GM12878 (cell line): ENCODE data around the gene C19orf47. TPM values are rescaled to one million over a fixed set of nuclear protein-coding genes. Genes with fewer than 3 reads are reported as not detected.

Experiments used
- ATAC-seq: fragments of 200-7000 bp; cut with Tn5 transposase; 3 replicates; pipeline ENCODE4 v1.9.1; 2020; ENCODE audit warnings: mild to moderate bottlenecking, moderate library complexity
- BruUV-seq: library from RNA; stranded (reverse); fragments of 400-500 nt; replicated peaks from 2 replicates; lab custom pipeline; 2021; lab: Mats Ljungman, UMichigan
- CTCF ChIA-PET: fragments of 300-600 bp; sonication (Branson Sonifier 250); formaldehyde crosslinking; extraction: SDS; loops from one replicate; lab custom pipeline; 2021; ENCODE audit warnings: inconsistent platforms; lab: Yijun Ruan, JAX
- POLR2A ChIA-PET: fragments of 350-600 bp; formaldehyde crosslinking; extraction: SDS; loops from one replicate; lab custom pipeline; 2021; ENCODE audit warnings: inconsistent platforms; lab: Charles Lee
- RAD21 ChIA-PET: fragments of 300-600 bp; sonication (Branson Sonifier 250); formaldehyde crosslinking; loops from one replicate; lab custom pipeline; 2023; ENCODE audit warnings: antibody characterized with exemption; ENCODE audit not compliant: unreplicated experiment; lab: Charles Lee
- SMC1A ChIA-PET: fragments of 300-600 bp; sonication (Branson Sonifier 250); formaldehyde crosslinking; loops from one replicate; lab custom pipeline; 2023; ENCODE audit not compliant: unreplicated experiment, uncharacterized antibody; lab: Charles Lee
- DNase-seq: peaks from one replicate; pipeline ENCODE4 v3.0.0-alpha.2; 2011; ENCODE audit warnings: low read depth, low spot score
- FAIRE-seq: peaks from 3 replicates; lab custom pipeline; 2011; peaks lifted over from hg19 to GRCh38; lab: Jason Lieb, UNC
- H2AFZ ChIP-seq: 2 replicates; pipeline ENCODE4 v1.6.0; 2011; ENCODE audit warnings: low read depth, low read length, control low read depth; ENCODE audit not compliant: control insufficient read depth
- H3K27ac ChIP-seq: 2 replicates; pipeline ENCODE4 v1.5.1; 2011; ENCODE audit warnings: control low read depth; ENCODE audit not compliant: control insufficient read depth, insufficient read depth
- H3K27me3 ChIP-seq, 2 experiments: replicated peaks in 1 of 2; 2 replicates each; pipeline versions ENCODE4 v1.6.0 to v1.6.1; 2011; ENCODE audit warnings: low read length in 1 of 2; ENCODE audit not compliant: control insufficient read depth in 2 of 2, insufficient read depth in 2 of 2
- H3K36me3 ChIP-seq, 2 experiments: 2 replicates each; pipeline ENCODE4 v1.5.1; 2011; ENCODE audit warnings: low read length in 1 of 2; ENCODE audit not compliant: control insufficient read depth in 2 of 2, insufficient read depth in 2 of 2
- H3K4me1 ChIP-seq: 2 replicates; pipeline ENCODE4 v1.6.1; 2011; ENCODE audit warnings: mild to moderate bottlenecking, low read length, moderate library complexity, mixed read lengths; ENCODE audit not compliant: control insufficient read depth, insufficient read depth
- H3K4me2 ChIP-seq: 2 replicates; pipeline ENCODE4 v1.6.0; 2011; ENCODE audit warnings: control low read depth; ENCODE audit not compliant: control insufficient read depth, insufficient read depth
- H3K4me3 ChIP-seq: fragments of 200-600 bp; sonication (generic); 2 replicates; pipeline ENCODE4 v1.5.1; 2016
- H3K79me2 ChIP-seq: 2 replicates; pipeline ENCODE4 v1.6.0; 2011; ENCODE audit warnings: low read length; ENCODE audit not compliant: control insufficient read depth, insufficient read depth
- H3K9ac ChIP-seq: 2 replicates; pipeline ENCODE4 v1.8.0; 2011; ENCODE audit warnings: low read length, control low read depth, mixed read lengths; ENCODE audit not compliant: control insufficient read depth, insufficient read depth
- H3K9me3 ChIP-seq: replicated peaks from 3 replicates; pipeline ENCODE4 v1.5.1; 2011; ENCODE audit warnings: mild to moderate bottlenecking, low read length; ENCODE audit not compliant: control insufficient read depth, insufficient read depth
- H4K20me1 ChIP-seq: 2 replicates; pipeline ENCODE4 v1.6.0; 2011; ENCODE audit not compliant: control insufficient read depth, insufficient read depth
- CEBPB ChIP-seq, 2 experiments: fragments of 150-350 bp in 1 of 2; IDR thresholded peaks; 2 replicates each; pipeline ENCODE4 v1.6.1; 2012 to 2014; ENCODE audit warnings: low read depth in 2 of 2, low read length in 2 of 2, borderline replicate concordance in 1 of 2, inconsistent platforms in 1 of 2
- CREB1 ChIP-seq: IDR thresholded peaks from 2 replicates; pipeline ENCODE4 v1.6.1; 2012; ENCODE audit warnings: low read depth, mild to moderate bottlenecking, inconsistent platforms
- FOS ChIP-seq: IDR thresholded peaks from 3 replicates; pipeline ENCODE4 v1.6.1; 2011; ENCODE audit warnings: borderline replicate concordance; ENCODE audit not compliant: insufficient read length; ENCODE audit errors: extremely low read depth
- MEF2A ChIP-seq: IDR thresholded peaks from 2 replicates; pipeline ENCODE4 v1.6.1; 2011; ENCODE audit warnings: low read depth, mild to moderate bottlenecking, low read length, moderate library complexity; ENCODE audit not compliant: insufficient read depth
- NFXL1 ChIP-seq: fragments of 450-650 bp; IDR thresholded peaks from 2 replicates; pipeline ENCODE4 v1.6.1; 2017; ENCODE audit warnings: antibody characterized with exemption, mild to moderate bottlenecking, borderline replicate concordance
- NFYB ChIP-seq: IDR thresholded peaks from 2 replicates; pipeline ENCODE4 v1.6.1; 2011; ENCODE audit warnings: low read depth, mild to moderate bottlenecking, low read length, improper control_type of control experiment, moderate library complexity; ENCODE audit not compliant: insufficient read depth
- NR2F1 ChIP-seq: fragments of 450-650 bp; conservative IDR thresholded peaks from 2 replicates; pipeline ENCODE4 v1.6.1; 2017; ENCODE audit warnings: mild to moderate bottlenecking
- RFX5 ChIP-seq: IDR thresholded peaks from 2 replicates; pipeline ENCODE4 v1.6.1; 2011; ENCODE audit warnings: low read depth, low read length, improper control_type of control experiment
- RUNX3 ChIP-seq: IDR thresholded peaks from 2 replicates; pipeline ENCODE4 v1.6.1; 2012; ENCODE audit warnings: low read length, inconsistent platforms
- TCF12 ChIP-seq: IDR thresholded peaks from 2 replicates; pipeline ENCODE4 v1.6.1; 2011; ENCODE audit warnings: low read depth, mild to moderate bottlenecking, low read length
- WGBS: methylation state at CpG from one replicate; pipeline ENCODE4 v1.1.6; 2016; ENCODE audit warnings: low lambda C conversion rate; ENCODE audit not compliant: insufficient replicate concordance, insufficient coverage; ENCODE audit errors: missing lambda C conversion rate; 5-methylcytosine and 5-hydroxymethylcytosine counted together
- in situ Hi-C: fragments of 300-500 bp; cut with MboI; formaldehyde crosslinking; loops from 9 replicates; pipeline ENCODE4 v1.14.3; 2018; ENCODE audit warnings: mixed read lengths
- intact Hi-C: fragments of 100-400 bp; cut with micrococcal nuclease; formaldehyde crosslinking; loops from one replicate; pipeline ENCODE4 v1.14.2; 2022; ENCODE audit not compliant: unreplicated experiment
- polyA plus RNA-seq, 11 experiments: library from polyadenylated mRNA; depleted of rRNA in 4 of 11; unstranded in 6 of 11; stranded (reverse) in 5 of 11; fragments of >200 nt; fragmentation: Nextera tagmentation in 4 of 11; fragmentation: Illumina TruSeq in 1 of 11; extraction: Ambion mirVana in 4 of 11; extraction: Trizol in 1 of 11; gene quantifications; 1 replicate in 1 of 11; 2 replicates in 10 of 11; pipeline versions ENCODE4 v1.2.1 to v1.2.3, GENCODE V29; 2011 to 2016; ENCODE audit warnings: inconsistent platforms in 2 of 11, missing spikeins in 2 of 11, low read depth in 1 of 11
- total RNA-seq, 4 experiments: library from RNA; depleted of rRNA in 3 of 4; stranded (reverse); fragments of >200 nt in 3 of 4; fragmentation: Illumina TruSeq in 1 of 4; extraction: Trizol in 1 of 4; gene quantifications; 2 replicates each; pipeline versions ENCODE4 v1.2.1 to v1.2.3, GENCODE V29; 2013 to 2021
- TF ChIP-seq, protein P1 (sequence below): fragments of 450-650 bp; IDR thresholded peaks from 2 replicates; pipeline ENCODE4 v1.6.1; 2016; ENCODE audit warnings: mild to moderate bottlenecking, moderate library complexity, borderline replicate concordance
- TF ChIP-seq, protein P2 (sequence below): fragments of 150-350 bp; IDR thresholded peaks from 2 replicates; pipeline ENCODE4 v1.6.1; 2016; ENCODE audit warnings: low read depth, low read length
- TF ChIP-seq, protein P3 (sequence below): IDR thresholded peaks from 2 replicates; pipeline ENCODE4 v1.6.1; 2011; ENCODE audit warnings: low read depth, low read length, improper control_type of control experiment, borderline replicate concordance

C19orf47 gene
- total and polyA plus RNA-seq, 10 of the 15 experiments (the other 5 are each of a cell fraction or from before 2014, with no cell fraction given): 0.11 to 29.1 (median 20.2) TPM

DNA sequence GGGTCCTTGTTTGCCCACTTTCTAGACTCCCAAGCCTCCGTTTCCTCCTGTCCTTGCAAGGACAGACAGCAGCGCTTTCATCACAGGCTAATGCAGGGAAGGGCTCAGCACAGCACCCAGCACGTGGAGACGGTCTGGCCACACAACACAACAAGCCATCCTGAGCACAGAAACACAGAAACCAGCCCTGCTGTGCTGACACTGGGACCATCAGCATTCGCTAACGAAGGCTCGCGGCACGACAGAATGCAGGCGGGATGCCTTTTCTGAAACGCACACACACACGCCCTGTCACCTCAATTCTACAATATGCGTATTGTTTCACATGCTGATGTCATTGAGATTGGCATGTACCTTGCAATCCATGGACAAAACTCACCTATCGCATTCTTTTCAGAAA is 75.9 kb downstream of the C19orf47 start:
- Histone ChIP-seq H3K4me2 (no peak overlapping the region), H3K9me3 (no peaks in the 10 kb centered on the region), H3K27me3 (no peaks in the 10 kb centered on the region), H2AFZ (no peak overlapping the region), H3K36me3 (peaks cover 9 to 13% of the 10 kb centered on the region in 2 experiments; a peak in 3 of 4 replicates), H3K27ac (no peak overlapping the region), H4K20me1 (peaks cover 3% of the 10 kb centered on the region; the same call in 1 of the 2 replicates), H3K4me1 (peaks cover 26% of the 10 kb centered on the region), H3K9ac (no peak overlapping the region), H3K4me3 (no peak overlapping the region), H3K79me2 (peaks cover 68% of the 10 kb centered on the region)
- ChIA-PET RAD21 (no interaction called here), POLR2A (no interaction called here), CTCF (no interaction called here), SMC1A (interaction anchor here (1.2 kb wide), 1 partner anchor 63 kb away, joined by 3 read pairs; no protein-coding TSS in a partner anchor)
- no peak for ATAC-seq
- BruUV-seq: no TSS peak
- no peak for FAIRE-seq
- in situ Hi-C loops (no loop called here), intact Hi-C loops (no loop called here)
- DNase-seq: no peak
- 98% methylated on average over 14 of the region's 14 CpGs for WGBS
- TF ChIP-seq MEF2A (no peak), NR2F1 (no peak), NFYB (no peak), RUNX3 (no peak), RFX5 (no peak), CREB1 (no peak), TCF12 (no peak), CEBPB (IDR thresholded peaks at IDR 0.05; ENCODE audit: borderline replicate concordance in 1 of 2, low read depth in 2 of 2, low read length in 2 of 2) (no peak), FOS (no peak), NFXL1 (no peak)
- TF ChIP-seq, protein P1, sequence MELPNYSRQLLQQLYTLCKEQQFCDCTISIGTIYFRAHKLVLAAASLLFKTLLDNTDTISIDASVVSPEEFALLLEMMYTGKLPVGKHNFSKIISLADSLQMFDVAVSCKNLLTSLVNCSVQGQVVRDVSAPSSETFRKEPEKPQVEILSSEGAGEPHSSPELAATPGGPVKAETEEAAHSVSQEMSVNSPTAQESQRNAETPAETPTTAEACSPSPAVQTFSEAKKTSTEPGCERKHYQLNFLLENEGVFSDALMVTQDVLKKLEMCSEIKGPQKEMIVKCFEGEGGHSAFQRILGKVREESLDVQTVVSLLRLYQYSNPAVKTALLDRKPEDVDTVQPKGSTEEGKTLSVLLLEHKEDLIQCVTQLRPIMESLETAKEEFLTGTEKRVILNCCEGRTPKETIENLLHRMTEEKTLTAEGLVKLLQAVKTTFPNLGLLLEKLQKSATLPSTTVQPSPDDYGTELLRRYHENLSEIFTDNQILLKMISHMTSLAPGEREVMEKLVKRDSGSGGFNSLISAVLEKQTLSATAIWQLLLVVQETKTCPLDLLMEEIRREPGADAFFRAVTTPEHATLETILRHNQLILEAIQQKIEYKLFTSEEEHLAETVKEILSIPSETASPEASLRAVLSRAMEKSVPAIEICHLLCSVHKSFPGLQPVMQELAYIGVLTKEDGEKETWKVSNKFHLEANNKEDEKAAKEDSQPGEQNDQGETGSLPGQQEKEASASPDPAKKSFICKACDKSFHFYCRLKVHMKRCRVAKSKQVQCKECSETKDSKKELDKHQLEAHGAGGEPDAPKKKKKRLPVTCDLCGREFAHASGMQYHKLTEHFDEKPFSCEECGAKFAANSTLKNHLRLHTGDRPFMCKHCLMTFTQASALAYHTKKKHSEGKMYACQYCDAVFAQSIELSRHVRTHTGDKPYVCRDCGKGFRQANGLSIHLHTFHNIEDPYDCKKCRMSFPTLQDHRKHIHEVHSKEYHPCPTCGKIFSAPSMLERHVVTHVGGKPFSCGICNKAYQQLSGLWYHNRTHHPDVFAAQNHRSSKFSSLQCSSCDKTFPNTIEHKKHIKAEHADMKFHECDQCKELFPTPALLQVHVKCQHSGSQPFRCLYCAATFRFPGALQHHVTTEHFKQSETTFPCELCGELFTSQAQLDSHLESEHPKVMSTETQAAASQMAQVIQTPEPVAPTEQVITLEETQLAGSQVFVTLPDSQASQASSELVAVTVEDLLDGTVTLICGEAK: no peak
- TF ChIP-seq, protein P2, sequence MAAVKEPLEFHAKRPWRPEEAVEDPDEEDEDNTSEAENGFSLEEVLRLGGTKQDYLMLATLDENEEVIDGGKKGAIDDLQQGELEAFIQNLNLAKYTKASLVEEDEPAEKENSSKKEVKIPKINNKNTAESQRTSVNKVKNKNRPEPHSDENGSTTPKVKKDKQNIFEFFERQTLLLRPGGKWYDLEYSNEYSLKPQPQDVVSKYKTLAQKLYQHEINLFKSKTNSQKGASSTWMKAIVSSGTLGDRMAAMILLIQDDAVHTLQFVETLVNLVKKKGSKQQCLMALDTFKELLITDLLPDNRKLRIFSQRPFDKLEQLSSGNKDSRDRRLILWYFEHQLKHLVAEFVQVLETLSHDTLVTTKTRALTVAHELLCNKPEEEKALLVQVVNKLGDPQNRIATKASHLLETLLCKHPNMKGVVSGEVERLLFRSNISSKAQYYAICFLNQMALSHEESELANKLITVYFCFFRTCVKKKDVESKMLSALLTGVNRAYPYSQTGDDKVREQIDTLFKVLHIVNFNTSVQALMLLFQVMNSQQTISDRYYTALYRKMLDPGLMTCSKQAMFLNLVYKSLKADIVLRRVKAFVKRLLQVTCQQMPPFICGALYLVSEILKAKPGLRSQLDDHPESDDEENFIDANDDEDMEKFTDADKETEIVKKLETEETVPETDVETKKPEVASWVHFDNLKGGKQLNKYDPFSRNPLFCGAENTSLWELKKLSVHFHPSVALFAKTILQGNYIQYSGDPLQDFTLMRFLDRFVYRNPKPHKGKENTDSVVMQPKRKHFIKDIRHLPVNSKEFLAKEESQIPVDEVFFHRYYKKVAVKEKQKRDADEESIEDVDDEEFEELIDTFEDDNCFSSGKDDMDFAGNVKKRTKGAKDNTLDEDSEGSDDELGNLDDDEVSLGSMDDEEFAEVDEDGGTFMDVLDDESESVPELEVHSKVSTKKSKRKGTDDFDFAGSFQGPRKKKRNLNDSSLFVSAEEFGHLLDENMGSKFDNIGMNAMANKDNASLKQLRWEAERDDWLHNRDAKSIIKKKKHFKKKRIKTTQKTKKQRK: no peak
- TF ChIP-seq, protein P3, sequence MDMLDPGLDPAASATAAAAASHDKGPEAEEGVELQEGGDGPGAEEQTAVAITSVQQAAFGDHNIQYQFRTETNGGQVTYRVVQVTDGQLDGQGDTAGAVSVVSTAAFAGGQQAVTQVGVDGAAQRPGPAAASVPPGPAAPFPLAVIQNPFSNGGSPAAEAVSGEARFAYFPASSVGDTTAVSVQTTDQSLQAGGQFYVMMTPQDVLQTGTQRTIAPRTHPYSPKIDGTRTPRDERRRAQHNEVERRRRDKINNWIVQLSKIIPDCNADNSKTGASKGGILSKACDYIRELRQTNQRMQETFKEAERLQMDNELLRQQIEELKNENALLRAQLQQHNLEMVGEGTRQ: no peak
